MM.1S (cell line): Measurements from ENCODE around the gene SYTL3.

Experiments used
- DNase-seq: peaks from one replicate; pipeline ENCODE4 v3.0.0-alpha.2; 2015
- H2AFZ ChIP-seq: fragments of 300-600 bp; sonication (generic); 2 replicates; pipeline ENCODE4 v1.6.0; 2016; ENCODE audit warnings: antibody characterized with exemption, low read length
- H3F3A ChIP-seq: fragments of 300-600 bp; sonication (generic); 2 replicates; pipeline ENCODE4 v1.6.1; 2016; ENCODE audit warnings: mild to moderate bottlenecking, antibody characterized with exemption, low read length, moderate library complexity, mixed read lengths; ENCODE audit not compliant: insufficient read depth
- H3K27ac ChIP-seq: fragments of 300-600 bp; sonication (generic); 2 replicates; pipeline ENCODE4 v1.5.1; 2016; ENCODE audit warnings: mild to moderate bottlenecking, low read length
- H3K27me3 ChIP-seq: fragments of 300-600 bp; sonication (generic); replicated peaks from 2 replicates; pipeline ENCODE4 v1.6.0; 2016; ENCODE audit warnings: low read length; ENCODE audit not compliant: insufficient read depth
- H3K36me3 ChIP-seq: fragments of 300-600 bp; sonication (generic); replicated peaks from 2 replicates; pipeline ENCODE4 v1.6.1; 2016; ENCODE audit warnings: mild to moderate bottlenecking, low read length, mixed read lengths; ENCODE audit not compliant: insufficient read depth
- H3K4me1 ChIP-seq: fragments of 300-600 bp; sonication (generic); 2 replicates; pipeline ENCODE4 v1.6.1; 2016; ENCODE audit warnings: low read length, mixed read lengths
- H3K4me2 ChIP-seq: fragments of 300-600 bp; sonication (generic); 2 replicates; pipeline ENCODE4 v1.6.0; 2016; ENCODE audit warnings: low read depth, low read length
- H3K4me3 ChIP-seq: fragments of 300-600 bp; sonication (generic); 2 replicates; pipeline ENCODE4 v1.5.1; 2016; ENCODE audit warnings: low read length, mixed read lengths
- H3K79me2 ChIP-seq: fragments of 300-600 bp; sonication (generic); 2 replicates; pipeline ENCODE4 v1.6.1; 2016; ENCODE audit warnings: mixed run types, low read length, mixed read lengths
- H3K9ac ChIP-seq: fragments of 300-600 bp; sonication (generic); 2 replicates; pipeline ENCODE4 v1.6.1; 2016; ENCODE audit warnings: low read length, mixed read lengths
- H3K9me2 ChIP-seq: fragments of 300-600 bp; sonication (generic); replicated peaks from 2 replicates; pipeline ENCODE4 v1.6.1; 2016; ENCODE audit warnings: mild to moderate bottlenecking, low read length, mixed read lengths; ENCODE audit not compliant: insufficient read depth
- H3K9me3 ChIP-seq: fragments of 300-600 bp; sonication (generic); replicated peaks from 2 replicates; pipeline ENCODE4 v1.6.1; 2016; ENCODE audit warnings: mild to moderate bottlenecking, low read length, mixed read lengths; ENCODE audit not compliant: insufficient read depth
- H4K20me1 ChIP-seq: fragments of 300-600 bp; sonication (generic); 2 replicates; pipeline ENCODE4 v1.6.1; 2016; ENCODE audit warnings: mild to moderate bottlenecking, low read length, moderate library complexity, mixed read lengths; ENCODE audit not compliant: insufficient read depth
- EZH2 ChIP-seq: fragments of 300-600 bp; sonication (generic); optimal IDR thresholded peaks from 2 replicates; pipeline ENCODE3; 2017; ENCODE audit warnings: low read depth, mild to moderate bottlenecking, antibody characterized with exemption, low read length, mixed read lengths
- EZH2phosphoT487 ChIP-seq: fragments of 300-600 bp; sonication (generic); IDR thresholded peaks from 2 replicates; pipeline ENCODE4 v1.6.1; 2018; ENCODE audit warnings: antibody characterized with exemption, low read length
- TF ChIP-seq, protein P1 (sequence below): fragments of 300-600 bp; sonication (generic); IDR thresholded peaks from 2 replicates; pipeline ENCODE4 v1.5.1; 2016; ENCODE audit warnings: antibody characterized with exemption, low read length, mixed read lengths

SYTL3 gene

GRCh38 chr6:158703837-158704822 is 54.3 kb downstream of the SYTL3 start:
- H3K9me3 ChIP-seq: no peaks in the 10 kb centered on the region
- no peaks in the 10 kb centered on the region for H4K20me1 ChIP-seq
- H2AFZ ChIP-seq: peak overlapping the region; percentile 70
- TF ChIP-seq EZH2: no peak
- no peak for TF ChIP-seq EZH2phosphoT487
- TF ChIP-seq, protein P1, sequence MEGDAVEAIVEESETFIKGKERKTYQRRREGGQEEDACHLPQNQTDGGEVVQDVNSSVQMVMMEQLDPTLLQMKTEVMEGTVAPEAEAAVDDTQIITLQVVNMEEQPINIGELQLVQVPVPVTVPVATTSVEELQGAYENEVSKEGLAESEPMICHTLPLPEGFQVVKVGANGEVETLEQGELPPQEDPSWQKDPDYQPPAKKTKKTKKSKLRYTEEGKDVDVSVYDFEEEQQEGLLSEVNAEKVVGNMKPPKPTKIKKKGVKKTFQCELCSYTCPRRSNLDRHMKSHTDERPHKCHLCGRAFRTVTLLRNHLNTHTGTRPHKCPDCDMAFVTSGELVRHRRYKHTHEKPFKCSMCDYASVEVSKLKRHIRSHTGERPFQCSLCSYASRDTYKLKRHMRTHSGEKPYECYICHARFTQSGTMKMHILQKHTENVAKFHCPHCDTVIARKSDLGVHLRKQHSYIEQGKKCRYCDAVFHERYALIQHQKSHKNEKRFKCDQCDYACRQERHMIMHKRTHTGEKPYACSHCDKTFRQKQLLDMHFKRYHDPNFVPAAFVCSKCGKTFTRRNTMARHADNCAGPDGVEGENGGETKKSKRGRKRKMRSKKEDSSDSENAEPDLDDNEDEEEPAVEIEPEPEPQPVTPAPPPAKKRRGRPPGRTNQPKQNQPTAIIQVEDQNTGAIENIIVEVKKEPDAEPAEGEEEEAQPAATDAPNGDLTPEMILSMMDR: peak; percentile 83
- peak overlapping the region; percentile 55; the same call in 1 of the 2 replicates for H3K4me3 ChIP-seq
- H3K9ac ChIP-seq: peak overlapping the region; percentile 37; the same call in 1 of the 2 replicates
- peak; percentile 55 for DNase-seq
- H3K27me3 ChIP-seq: no peaks in the 10 kb centered on the region
- peak overlapping the region; percentile 85 for H3K4me2 ChIP-seq
- H3F3A ChIP-seq: no peaks in the 10 kb centered on the region
- no peaks in the 10 kb centered on the region for H3K9me2 ChIP-seq
- no peaks in the 10 kb centered on the region for H3K79me2 ChIP-seq
- peaks cover 15% of the 10 kb centered on the region for H3K4me1 ChIP-seq
- H3K27ac ChIP-seq: no peak overlapping the region
- no peaks in the 10 kb centered on the region for H3K36me3 ChIP-seq

DNA sequence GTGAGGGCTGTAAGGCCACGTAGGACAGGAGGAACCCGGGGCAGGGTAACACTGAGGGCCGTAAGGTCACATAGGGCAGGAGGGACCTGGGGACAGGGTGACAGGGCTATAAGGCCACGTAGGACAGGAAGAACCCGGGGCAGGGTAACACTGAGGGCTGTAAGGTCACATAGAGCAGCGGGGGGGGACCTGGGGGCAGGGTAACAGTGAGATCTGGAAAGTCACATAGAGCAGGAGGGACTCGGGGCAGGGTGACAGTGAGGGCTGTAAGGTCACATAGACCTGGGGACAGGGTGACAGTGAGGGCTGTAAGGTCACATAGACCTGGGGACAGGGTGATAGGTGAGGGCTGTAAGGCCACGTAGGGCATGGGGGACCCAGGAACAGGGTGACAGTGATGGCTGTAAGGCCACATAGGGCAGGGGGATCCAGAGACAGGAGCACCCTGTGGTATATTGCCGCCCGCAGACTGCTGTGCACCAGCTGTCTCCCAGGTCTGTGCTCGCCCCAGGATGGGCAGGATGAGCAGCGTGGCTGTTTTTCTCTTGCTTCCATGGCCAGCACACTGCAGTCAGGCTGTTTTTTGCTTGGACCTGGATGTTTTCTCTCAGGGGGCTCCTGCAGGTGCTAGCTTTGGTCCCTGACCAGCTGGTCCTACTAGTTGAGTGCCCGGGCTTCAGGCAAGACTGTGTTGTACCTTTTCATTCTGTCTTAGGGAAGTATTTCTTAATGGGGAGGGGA is 55.7 kb downstream of the SYTL3 start:
- DNase-seq: no peak
- H4K20me1 ChIP-seq: no peaks in the 10 kb centered on the region
- no peak overlapping the region for H3K4me2 ChIP-seq
- no peaks in the 10 kb centered on the region for H3K79me2 ChIP-seq
- no peak overlapping the region for H2AFZ ChIP-seq
- no peak for TF ChIP-seq EZH2phosphoT487
- TF ChIP-seq, protein P1: no peak
- no peak for TF ChIP-seq EZH2
- H3K27me3 ChIP-seq: no peaks in the 10 kb centered on the region
- no peaks in the 10 kb centered on the region for H3K9me2 ChIP-seq
- H3K9ac ChIP-seq: no peak overlapping the region
- H3K27ac ChIP-seq: no peak overlapping the region
- H3K4me1 ChIP-seq: peaks cover 15% of the 10 kb centered on the region
- no peaks in the 10 kb centered on the region for H3K36me3 ChIP-seq
- no peaks in the 10 kb centered on the region for H3K9me3 ChIP-seq
- H3F3A ChIP-seq: no peaks in the 10 kb centered on the region
- H3K4me3 ChIP-seq: no peak overlapping the region

GRCh38 chr6:158706369-158706982 is 56.6 kb downstream of the SYTL3 start:
- Histone ChIP-seq H3K9me2 (no peaks in the 10 kb centered on the region), H3K79me2 (no peaks in the 10 kb centered on the region), H3K9ac (no peak overlapping the region), H3K27ac (no peak overlapping the region), H3K27me3 (no peaks in the 10 kb centered on the region), H3K36me3 (no peaks in the 10 kb centered on the region), H4K20me1 (no peaks in the 10 kb centered on the region), H3K4me3 (no peak overlapping the region), H3K4me1 (peaks cover 15% of the 10 kb centered on the region), H3F3A (no peaks in the 10 kb centered on the region), H3K9me3 (no peaks in the 10 kb centered on the region), H3K4me2 (no peak overlapping the region), H2AFZ (no peak overlapping the region)
- no peak for DNase-seq
- no peak for TF ChIP-seq EZH2
- TF ChIP-seq, protein P1: no peak
- TF ChIP-seq EZH2phosphoT487: no peak
